HG02884 (cell line): ENCODE data around the gene GPR83.
"Not testable (repeated sequence)": the region's sequence is repeated elsewhere in the genome, so short reads cannot be mapped to it uniquely, and the experiment has no call there.

Experiments used
- ATAC-seq: cut with Tn5 transposase; IDR thresholded peaks from one replicate; pipeline ENCODE4 v1.9.1; 2021; ENCODE audit warnings: mild to moderate bottlenecking, moderate library complexity; ENCODE audit not compliant: unreplicated experiment

GPR83 gene

DNA sequence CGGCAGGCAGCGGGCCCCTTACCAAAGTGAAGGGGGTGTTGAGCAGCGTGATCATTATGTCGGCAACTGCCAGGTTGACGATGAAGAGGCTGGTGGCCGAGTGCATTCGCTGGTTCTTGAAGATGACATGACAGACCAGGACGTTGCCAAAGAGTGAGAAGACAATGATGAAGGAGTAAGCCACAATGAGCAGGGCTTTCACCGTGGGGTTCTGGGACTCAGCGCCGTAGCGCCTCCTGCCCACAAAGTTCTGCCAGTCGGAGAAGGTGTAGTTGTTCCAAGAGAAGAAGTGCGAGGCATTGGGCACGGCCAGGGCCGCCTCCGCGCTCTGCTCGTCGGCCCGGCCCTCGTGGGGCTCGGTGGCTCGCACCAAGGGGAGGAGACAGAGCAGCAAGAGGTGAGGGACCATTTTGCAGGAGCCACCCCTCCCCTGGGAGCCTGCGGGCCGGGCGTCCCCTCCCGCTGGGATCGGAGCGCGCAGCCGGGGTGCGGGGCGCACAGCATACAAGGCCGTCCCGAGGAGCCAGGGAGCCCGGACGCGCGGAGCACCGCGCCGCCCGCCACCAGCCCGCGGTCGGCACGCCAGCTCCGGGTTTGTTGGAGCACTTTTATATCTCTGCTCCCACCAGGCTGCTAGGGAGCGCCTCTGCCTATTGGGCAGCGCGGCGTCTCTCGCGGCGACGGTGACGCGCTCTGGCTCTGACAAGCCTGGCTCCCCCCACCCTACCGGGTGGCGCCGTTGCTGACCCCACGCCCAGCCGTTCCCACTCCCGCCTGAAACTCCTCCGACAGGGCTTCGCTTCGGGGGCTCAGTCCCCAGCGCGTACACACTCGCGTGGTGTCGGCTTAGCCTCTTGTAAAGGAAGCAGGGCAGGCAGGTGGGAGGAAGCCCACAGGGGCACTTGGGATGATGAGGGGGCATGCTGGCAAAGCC lies at the start of gene GPR83:
TSS of gene GPR83 (minus strand) at position 581 of the 934 bp plus-strand sequence. CDS start at position 409, 172 bp downstream.
- ATAC-seq, result no peak

GRCh38 chr11:94450048-94450447 lies 48.8 kb upstream of the GPR83 start:
- ATAC-seq, result no peak

DNA sequence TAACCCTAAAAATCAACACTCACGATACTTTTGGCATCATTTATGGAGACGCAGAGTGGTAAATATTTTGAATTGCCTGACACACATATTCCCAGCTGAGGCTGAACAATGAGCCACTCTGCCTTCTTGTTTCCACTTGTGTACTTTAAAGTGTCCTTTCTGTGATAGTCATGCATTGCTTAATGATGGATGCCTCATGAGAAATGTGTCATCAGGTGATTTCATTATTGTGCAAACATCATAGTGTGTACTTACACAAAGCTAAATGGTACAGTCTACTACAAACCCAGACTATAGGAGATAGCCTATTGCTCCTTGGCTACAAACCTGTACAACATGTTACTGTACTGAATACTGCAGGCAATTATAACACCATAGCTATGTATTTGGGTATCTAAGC lies 48.2 kb upstream of the GPR83 start:
- no peak for ATAC-seq

DNA sequence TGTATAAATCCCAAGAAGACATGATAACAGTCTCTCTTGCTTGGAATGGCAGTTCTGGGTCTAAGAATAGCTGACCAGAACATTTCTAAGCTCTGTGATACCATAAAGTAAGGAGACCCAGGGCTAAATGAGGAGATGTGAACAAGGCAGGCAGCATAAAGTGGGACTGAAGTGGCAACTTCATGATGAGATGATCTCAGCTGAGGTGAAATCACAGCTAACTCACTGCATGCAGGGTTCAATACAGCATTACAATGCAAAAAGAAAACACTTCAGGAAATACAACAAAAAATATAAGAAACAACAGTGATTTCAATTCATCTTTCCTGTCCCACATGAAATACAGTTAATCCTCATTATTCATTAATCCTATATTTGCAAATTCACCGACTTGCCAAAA lies 47.8 kb upstream of the GPR83 start:
- no peak for ATAC-seq

GRCh38 chr11:94447149-94447548 lies 45.9 kb upstream of the GPR83 start:
- ATAC-seq, result no peak

GRCh38 chr11:94445641-94446040 lies 44.4 kb upstream of the GPR83 start:
- ATAC-seq, result no peak

DNA sequence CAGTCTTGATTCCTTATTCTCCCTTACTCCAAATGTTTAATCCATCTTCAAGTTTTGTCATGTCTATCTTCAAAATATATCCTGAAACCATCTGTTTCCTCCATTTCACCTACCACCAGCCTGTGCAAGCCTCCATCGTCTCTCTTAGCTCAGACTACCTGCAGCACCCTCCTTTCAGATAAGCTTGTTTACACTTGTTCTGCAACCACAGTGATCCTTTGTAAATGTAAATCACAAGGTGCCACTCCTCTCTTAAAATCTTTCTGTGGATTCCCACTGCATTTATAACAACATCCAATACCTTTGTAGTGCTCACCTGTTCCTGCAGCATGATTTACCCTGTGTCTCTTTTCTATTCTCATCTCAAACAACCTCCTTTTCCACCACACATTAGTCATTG lies 31.8 kb upstream of the GPR83 start:
- ATAC-seq, result no peak

GRCh38 chr11:94424662-94425061 lies 23.4 kb upstream of the GPR83 start:
- ATAC-seq, result no peak

DNA sequence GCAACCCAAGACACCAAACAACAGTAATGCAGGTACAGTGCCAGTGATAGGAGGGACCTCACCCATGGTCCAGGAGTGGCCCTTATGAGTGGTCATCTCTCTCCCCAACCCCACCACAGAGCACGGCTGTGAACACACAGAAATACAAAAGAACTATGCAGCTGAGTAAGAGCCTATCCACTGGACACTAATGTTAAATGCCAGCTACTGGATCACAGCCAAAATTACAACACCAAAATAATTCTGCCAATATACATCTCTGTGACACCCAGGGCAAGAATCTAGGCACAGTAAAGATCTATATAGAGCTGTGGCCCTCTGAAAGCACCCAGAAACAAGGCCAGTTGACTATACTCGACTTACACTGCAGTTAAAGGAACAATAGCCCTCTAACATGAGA lies 22.8 kb upstream of the GPR83 start:
- ATAC-seq, result no peak

GRCh38 chr11:94423507-94423906 lies 22.3 kb upstream of the GPR83 start:
- ATAC-seq, result no peak

GRCh38 chr11:94418123-94418765 lies 17.0 kb upstream of the GPR83 start:
- ATAC-seq, result no peak

DNA sequence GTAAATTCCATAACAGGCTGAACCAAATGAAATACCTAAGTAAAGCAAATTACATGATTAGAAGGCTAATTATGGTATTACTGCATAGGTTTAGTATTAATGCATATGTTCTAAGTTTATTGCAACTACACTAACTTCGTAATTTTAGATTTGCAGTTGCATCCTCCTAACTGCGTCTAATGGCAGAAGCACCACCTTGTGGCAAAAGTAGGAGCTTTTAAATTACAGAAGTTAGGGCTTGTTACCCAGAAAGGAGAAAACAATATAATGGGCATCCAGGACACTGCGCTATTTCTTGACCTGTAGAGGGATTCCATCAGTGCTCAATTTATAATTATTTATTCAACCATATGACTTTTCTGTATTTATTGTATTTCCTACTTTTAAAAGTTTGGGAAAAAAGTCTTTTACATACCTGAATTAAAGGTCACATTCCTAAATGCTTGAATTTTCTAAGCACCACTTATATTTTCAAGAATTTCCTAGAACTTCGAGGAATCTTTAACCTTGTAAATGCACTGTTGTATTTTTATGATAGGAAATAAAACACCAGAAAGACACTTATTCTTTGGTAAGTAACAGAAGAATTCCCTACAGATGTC lies 16.3 kb upstream of the GPR83 start:
- ATAC-seq, result peak; percentile 48

GRCh38 chr11:94405062-94405833 lies 4.0 kb upstream of the GPR83 start:
- no peak for ATAC-seq

DNA sequence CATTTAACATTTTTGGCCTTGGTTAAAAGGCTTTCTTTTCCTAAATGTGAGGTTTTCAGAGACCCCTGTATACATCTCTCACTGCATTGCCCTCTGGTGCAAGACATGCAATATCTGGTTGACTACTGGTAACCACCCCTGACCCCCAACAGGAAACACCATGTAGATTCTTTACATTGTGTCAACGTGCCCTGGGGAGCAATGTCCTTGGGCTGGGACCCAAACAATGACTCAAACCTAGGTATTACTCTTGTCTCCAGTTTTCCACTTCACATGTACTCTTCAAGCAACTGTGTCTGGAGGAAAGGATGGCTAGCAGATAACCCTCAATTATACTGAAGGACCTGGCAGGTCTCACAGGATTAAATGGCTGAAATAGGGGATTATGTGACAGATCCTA lies 1.1 kb upstream of the GPR83 start:
- no peak for ATAC-seq

DNA sequence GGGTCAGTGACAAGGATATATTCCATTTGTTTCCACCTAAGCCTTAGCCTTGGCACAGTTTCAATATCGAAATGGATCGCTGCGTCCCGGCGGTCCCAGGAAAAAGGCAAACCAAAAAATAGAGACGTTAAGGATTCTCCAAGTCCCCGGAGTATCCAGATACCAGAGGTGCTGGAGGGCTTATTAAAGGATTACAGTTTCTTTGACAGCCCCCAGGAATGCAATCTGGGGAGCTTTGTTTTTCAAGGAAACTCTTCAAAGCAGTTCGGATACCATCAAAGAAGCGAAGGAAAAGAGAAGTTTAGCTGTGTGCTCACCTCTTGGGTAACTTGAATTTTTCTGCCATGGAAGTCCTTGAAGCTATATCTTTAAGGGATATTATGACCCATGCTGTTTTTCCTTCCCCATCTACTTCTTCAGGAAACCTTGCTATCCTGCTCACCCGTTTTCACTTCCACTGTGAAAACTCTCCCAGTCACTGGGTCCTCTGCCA lies 600 bp upstream of the GPR83 start:
- ATAC-seq, result no peak

DNA sequence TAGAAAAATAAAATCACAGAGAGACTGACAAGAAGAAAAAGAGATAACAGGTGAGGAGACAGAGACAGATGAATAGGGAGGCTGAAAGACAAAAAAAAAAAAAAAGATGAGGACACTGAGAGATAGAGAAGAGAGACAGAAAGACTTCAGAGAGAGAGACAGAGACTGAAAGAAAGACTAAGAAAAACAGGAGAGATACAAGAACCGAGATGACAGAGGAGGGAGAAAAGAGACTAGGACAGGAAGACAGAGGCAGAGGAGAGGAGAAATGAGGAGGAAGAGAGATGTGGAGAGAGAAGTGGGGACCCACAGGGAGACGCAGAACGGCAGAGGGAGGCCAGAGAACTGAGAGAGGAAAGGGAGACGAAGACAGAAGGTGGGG lies 771 bp downstream of the GPR83 start:
- no peak for ATAC-seq

DNA sequence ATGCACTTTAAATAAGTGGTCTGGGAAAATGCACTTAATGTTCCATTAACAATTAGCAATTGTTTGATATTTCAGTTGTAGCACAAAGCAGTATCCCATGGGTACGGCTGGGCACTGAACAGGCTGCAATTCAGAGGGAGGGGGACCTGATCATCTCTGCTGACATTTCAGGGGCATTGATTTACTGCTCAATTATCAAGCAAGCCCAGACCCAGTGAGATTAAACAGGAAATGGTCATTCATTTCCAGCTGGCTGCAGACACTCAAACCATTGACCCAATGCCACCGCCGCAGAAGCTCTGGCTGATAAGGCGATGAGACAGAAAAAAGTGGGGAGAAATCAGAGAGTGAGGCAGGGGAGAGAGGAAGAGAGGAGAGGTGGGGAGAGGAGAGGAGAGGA lies 1.2 kb downstream of the GPR83 start:
- ATAC-seq, result no peak

- no peak for ATAC-seq
These were observed 3.1 kb downstream of the GPR83 start for GRCh38 chr11:94398101-94398500.

GRCh38 chr11:94396282-94396681 lies 4.9 kb downstream of the GPR83 start:
- ATAC-seq, result no peak

DNA sequence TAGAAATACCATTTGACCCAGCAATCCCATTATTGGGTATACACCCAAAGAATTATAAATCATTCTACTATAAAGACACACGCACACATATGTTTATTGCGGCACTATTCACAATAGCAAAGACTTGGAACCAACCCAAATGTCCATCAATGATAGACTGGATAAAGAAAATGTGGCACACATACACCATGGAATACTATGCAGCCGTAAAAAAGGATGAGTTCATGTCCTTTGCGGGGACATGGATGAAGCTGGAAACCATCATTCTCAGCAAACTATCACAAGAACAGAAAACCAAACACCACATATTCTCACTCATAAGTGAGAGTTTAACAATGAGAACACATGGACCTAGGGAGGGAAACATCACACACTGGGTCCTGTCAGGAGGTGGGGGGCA lies 9.3 kb downstream of the GPR83 start:
- ATAC-seq, result not testable (repeated sequence)

DNA sequence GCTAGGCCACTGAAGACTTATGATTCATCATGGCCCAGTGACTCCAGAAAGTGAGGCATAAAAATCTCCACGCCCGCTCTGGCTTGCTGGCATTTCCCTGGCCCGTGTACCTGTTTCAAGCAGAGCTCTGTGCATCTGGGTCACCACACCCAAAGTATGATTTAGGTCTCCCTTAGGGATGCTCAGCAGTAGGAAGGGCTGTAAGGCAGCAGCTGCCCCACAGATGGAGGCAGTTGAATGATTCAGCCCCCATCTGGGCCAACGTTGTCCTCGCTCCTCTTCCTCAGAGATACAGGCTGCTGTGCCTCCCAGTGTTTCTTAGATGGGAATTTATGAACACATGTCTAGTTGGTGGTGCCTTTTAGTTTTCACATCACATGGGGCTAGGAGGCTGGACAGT lies 21.6 kb downstream of the GPR83 start:
- ATAC-seq, result no peak
